Measurements from ENCODE around the gene CDH23. TPM values are rescaled to one million over a fixed set of nuclear protein-coding genes. Genes with fewer than 3 reads are reported as not detected.
A peak's percentile ranks its signal among the peaks of the same experiment; 100 is the strongest.

Gene CDH23
- total RNA-seq, 2 donors from 2014 or later = 1.7 to 11.2 TPM

DNA sequence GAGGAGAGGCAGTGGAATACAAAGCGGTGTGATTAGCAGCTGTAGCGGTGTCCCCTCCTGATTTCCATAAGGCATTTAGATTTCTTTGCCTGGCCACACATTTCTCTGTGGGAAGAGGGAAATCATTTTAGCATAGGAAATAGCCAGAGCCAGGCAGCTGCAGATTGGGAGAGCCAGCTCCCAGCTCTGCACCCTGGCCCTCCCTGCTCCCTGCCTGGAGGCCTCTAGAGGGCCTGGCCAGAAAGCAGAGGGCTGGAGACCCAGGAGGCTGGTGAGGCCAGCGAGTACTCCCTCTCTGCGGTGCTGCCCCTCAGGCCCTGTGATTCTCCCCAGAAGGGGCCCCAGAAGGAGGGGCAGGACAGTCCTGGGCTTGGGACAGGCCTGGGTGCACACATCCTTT, 237.2 kb downstream of the CDH23 start:
- DNase-seq (ENCODE audit: low spot score in 2 of 2) = no peak
- no peak for ATAC-seq
- Mint-ChIP-seq H3K9me3 (no peaks in the 10 kb centered on the region), H3K27ac (no peak overlapping the region), H3K36me3 (no peaks in the 10 kb centered on the region)

DNA sequence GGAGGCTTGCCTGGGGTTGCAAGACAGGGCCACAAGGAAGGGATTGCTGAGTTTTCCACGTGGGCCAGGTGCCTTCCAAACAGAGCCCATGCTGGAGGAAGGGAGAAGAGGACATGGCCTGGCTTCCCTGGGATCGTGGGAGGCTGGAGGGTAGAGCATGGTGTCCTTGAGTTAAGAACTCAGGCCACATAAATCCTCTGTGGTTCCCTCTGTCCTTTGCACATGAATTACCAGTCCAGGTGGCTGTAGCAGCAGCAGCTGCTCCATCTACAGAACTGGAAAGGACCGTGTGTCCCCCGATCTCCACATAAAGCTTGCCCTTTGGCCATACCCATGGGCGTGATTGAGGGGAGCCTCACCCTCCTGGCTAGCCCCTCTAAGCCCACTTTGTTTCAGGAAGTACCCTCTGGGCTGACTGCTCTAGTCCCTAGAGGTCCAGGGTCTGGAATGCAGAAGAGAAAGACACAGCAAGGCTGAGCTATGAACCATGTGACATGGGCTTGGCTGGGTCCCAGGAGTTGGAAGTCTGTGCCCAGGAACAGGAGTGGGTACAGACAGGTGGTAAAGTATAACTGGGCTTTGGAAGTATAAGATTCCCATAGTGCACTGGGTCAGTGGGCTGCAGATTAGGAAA, 237.9 kb downstream of the CDH23 start:
- ATAC-seq (no peak), DNase-seq (ENCODE audit: low spot score in 2 of 2) (no peak)
- no peaks in the 10 kb centered on the region for H3K36me3 Mint-ChIP-seq
- H3K9me3 Mint-ChIP-seq = no peaks in the 10 kb centered on the region
- no peak overlapping the region for H3K27ac Mint-ChIP-seq

DNA sequence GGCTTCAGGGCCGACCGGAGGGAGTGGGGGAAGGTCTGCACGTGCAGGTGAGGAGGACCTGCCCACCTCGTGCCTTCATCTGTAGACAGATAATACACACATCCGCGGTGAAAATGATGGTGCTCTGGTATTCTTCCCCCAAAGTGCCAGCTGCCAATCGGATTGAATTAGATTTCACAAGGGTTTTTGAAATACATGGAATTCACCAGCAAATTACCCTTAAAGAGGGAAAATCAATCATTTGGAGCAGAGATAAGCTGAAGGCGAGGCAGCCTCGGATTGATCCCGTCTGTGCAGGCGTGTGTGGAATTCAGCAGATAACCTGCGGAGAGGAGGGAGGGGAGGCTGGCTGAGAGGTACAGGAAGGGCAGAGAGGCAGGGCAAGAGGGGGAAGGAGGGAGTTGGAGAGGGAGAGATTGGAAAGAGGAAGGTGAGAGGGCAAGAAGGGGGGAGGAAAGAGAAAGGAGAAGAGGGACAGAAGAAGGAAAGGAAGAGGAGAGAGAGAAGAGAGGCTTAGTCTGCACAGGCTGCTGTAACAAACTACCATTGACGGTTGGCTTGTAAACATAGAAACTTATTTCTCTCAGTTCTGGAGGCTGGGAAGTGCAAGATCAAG, 238.6 kb downstream of the CDH23 start:
- ATAC-seq (no peak), DNase-seq (ENCODE audit: low spot score in 2 of 2) (no peak)
- Mint-ChIP-seq H3K27ac (peak overlapping the region in 1 of 2 donors; percentile 9), H3K36me3 (no peaks in the 10 kb centered on the region), H3K9me3 (no peaks in the 10 kb centered on the region)

DNA sequence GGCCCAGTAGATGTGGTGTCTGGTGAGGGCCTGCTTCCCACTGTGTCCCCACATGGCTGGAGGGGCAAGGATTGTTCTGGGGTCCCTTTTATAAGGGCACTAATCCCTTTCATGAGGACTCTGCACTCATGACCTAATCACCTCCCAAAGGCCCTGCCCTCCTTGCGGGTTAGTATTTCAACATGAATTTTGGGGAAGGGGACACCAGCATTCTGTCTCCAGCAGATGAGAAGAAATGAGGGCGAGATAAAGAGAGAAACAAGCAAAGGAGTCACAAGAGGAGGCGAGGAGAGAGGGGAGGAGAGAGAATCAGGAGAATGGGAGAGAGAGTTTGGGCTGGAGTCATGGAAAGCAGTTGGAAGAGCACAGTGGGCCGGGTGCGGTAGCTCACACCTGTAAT, 239.1 kb downstream of the CDH23 start:
- ATAC-seq = no peak
- Mint-ChIP-seq H3K27ac (no peak overlapping the region), H3K9me3 (no peaks in the 10 kb centered on the region)

DNA sequence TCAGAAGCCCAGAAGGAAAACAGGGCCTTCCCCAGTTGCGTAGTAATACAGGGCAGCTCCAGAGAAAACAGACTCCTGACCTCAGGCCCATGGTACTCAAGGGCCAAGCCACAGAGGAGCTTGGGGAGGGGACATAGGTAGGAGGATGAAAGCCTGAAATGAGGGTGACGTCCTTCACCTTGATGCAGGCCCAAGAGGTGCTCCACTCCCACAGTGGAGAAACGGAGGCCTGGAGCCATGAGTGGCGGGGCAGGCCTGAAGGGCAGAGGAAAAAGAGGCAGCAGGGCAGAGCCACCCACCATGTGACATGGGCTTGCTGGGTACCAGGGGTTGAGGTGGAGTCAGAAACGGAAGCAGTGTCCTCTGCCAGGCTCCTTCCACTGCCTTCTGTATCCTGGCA, 239.9 kb downstream of the CDH23 start:
- ATAC-seq (no peak), DNase-seq (ENCODE audit: low spot score in 2 of 2) (no peak)
- Mint-ChIP-seq H3K36me3 (no peaks in the 10 kb centered on the region), H3K9me3 (no peaks in the 10 kb centered on the region), H3K27ac (peak overlapping the region in 1 of 2 donors; percentile 38)

More for the DNA sequence above, 239.1 kb downstream of the CDH23 start:
- no peaks in the 10 kb centered on the region for H3K36me3 Mint-ChIP-seq
- DNase-seq (ENCODE audit: low spot score in 2 of 2) = no peak

DNA sequence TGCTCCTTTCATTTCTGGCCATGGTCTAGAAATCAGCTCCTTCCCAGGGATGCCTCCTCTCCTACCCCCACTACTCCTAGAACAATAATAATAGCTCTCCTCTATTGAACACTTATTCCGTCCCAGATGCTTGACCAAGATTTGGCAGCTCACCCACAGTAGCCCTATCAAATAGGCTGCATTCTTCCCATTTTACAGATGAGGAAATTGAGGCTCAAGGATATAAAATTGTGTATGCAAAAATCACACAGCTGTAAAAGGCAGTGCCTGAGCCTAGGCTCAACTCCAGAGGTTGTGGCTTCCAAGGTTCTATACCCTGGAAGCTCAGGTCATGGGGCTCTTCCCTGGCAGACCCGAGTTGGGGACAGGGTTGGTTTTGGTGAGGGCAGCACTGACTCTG, 240.6 kb downstream of the CDH23 start:
- ATAC-seq = no peak
- DNase-seq (ENCODE audit: low spot score in 2 of 2) = no peak
- H3K36me3 Mint-ChIP-seq = no peaks in the 10 kb centered on the region
- H3K9me3 Mint-ChIP-seq = no peaks in the 10 kb centered on the region
- no peak overlapping the region for H3K27ac Mint-ChIP-seq

DNA sequence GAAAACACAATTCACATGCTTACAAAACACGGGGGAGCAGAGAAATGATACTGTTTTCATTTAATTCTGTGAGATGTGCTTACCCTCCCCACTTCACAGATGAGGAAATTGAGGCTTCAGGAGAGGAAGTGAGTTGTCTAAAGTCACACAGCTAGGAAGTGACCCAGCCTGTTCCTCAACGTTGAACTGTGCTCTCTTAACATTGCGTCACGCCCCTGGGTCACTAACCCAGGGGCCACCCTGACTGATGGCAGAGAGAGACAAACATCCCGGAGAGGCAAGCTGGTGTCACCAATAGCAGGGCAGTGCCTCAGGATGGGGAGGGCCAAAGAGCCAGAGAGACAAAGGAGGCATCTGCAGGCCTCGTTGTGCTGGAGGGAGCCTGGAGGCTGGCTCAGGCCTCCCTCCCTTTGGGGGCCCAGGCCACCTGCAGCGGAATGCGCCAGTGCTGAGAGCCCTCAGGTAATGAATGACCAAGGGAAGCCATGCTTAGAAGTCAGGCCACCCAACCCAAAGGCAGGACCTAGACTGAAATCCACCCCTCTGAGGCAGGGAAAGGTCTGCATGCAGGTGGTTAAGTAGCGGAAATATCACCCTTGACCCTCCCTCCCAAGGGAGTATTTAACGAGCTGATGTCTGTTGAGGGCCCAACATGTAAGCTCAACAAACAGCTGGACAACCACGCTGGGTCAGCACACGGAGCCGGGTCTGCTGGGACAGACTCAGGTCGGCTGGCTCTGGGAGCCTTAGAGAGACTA, 241.5 kb downstream of the CDH23 start:
- Mint-ChIP-seq H3K27ac (no peak overlapping the region), H3K9me3 (no peaks in the 10 kb centered on the region), H3K36me3 (no peaks in the 10 kb centered on the region)
- ATAC-seq = no peak
- no peak for DNase-seq (ENCODE audit: low spot score in 2 of 2)

DNA sequence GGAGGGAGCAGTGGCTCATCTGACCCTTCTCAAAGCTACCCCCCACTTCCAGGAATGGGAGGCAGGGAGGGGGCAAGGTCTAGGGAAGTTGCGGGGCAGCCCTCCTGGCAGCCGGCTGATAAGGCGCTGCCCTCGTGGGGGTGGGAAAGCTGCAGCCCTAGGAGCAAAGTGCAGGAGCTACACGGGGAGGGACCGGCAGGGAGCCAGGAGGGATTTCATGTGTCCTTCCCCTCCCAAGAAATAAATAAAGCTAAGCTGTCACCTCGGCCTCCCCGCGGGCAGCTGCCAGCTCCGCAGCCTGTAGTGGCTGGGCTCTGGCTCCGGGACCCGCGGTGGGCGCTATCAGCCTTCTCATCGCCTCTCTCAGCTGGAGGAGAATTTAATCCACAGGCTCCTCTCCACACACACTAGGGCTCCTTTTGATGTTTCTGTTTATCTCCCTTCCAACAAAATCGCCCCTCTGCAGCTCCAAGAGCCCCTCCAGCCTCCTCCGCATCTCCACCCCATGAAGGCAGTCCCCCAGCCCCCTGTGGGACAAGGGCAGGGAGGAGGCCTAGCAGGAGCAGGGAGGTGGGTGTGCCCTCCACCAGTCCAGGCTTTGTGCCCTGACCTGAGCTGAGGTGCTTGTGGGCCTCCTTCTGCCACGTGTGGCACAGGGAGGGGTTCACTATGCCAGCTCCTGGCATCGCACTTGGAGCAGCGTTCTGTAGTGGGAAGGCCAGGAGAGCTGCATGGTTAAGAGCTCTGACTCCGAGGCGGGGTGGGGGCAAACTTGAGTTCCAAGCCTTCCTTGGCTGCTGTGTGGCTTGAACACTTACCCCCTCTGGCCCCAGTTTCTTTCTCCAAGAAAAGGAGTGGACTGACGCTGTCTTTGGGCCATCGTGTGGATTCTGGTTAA, 242.4 kb downstream of the CDH23 start:
- Mint-ChIP-seq H3K27ac (no peak overlapping the region), H3K9me3 (no peaks in the 10 kb centered on the region), H3K36me3 (no peaks in the 10 kb centered on the region)
- no peak for DNase-seq (ENCODE audit: low spot score in 2 of 2)
- ATAC-seq = no peak

DNA sequence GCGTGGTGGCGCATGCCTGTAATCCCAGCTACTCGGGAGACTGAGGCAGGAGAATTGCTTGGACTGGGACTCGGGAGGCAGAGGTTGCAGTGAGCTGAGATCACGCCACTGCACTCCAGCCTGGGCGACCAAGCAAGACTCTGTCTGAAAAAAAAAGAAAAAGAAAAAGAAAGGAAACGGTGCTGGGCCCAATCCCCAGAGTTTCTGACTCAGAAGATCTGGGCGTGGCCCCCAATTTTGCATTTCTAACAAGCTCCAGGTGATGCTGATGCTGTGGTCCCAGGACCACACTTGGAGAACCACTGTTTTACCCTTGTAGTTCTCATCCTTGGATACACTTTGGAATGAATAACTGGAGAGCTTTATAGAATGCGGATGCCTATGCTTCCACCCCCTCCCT, 243.9 kb downstream of the CDH23 start:
- no peak overlapping the region for H3K27ac Mint-ChIP-seq
- DNase-seq (ENCODE audit: low spot score in 2 of 2) (no peak), ATAC-seq (no peak)
- H3K9me3 Mint-ChIP-seq = no peaks in the 10 kb centered on the region
- no peaks in the 10 kb centered on the region for H3K36me3 Mint-ChIP-seq

DNA sequence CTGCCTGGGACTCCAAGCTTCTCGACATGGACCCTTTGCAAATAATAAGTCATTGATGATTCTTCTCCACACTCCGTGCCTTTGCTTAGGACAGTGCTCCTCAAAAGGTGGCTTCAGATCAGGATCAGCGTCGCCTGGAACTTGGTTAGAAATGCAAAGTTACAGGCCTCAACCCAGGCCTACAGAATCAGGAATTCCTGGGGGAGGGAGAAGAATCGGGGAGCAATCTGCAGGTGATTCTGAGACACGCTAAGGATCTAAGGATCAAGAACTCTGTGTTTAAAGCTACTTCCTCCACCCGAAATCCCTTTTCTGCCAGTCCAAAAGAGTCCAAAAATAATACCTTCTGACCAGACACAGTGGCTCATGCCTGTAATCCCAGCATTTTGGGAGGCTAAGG, 244.7 kb downstream of the CDH23 start:
- Mint-ChIP-seq H3K27ac (no peak overlapping the region), H3K36me3 (no peaks in the 10 kb centered on the region), H3K9me3 (no peaks in the 10 kb centered on the region)
- no peak for DNase-seq (ENCODE audit: low spot score in 2 of 2)
- ATAC-seq = no peak

DNA sequence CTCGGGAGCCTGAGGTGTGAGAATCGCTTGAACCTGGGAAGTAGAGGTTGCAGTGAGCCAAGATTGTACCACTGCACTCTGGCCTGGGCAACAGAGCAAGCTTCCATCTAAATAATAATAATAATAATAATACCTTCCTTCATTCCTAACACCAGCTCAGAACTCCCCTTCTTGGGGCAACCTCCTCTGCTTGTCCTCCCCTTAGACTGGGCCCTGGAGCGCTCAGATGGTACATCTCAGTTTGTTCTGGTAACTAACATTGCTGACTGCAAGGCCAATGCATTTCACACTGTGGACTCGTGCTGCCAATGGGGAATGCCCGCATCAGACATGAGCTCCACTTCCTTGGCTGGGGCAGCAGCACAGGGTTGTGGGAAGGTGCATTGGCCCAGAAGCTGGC, 245.3 kb downstream of the CDH23 start:
- no peak for DNase-seq (ENCODE audit: low spot score in 2 of 2)
- H3K27ac Mint-ChIP-seq = peak overlapping the region in 1 of 2 donors; percentile 14
- H3K36me3 Mint-ChIP-seq = no peaks in the 10 kb centered on the region

GRCh38 chr10:71643904-71644303, 247.2 kb downstream of the CDH23 start:
- H3K36me3 Mint-ChIP-seq = no peaks in the 10 kb centered on the region
- H3K9me3 Mint-ChIP-seq = no peaks in the 10 kb centered on the region
- H3K27ac Mint-ChIP-seq = no peak overlapping the region

More for the DNA sequence above, 245.3 kb downstream of the CDH23 start:
- no peak for ATAC-seq
- H3K9me3 Mint-ChIP-seq = no peaks in the 10 kb centered on the region

GRCh38 chr10:71644307-71645180, 247.8 kb downstream of the CDH23 start:
- H3K36me3 Mint-ChIP-seq = no peaks in the 10 kb centered on the region
- DNase-seq (ENCODE audit: low spot score in 2 of 2) = peak in 1 of 2 donors; percentile 72

More at GRCh38 chr10:71643904-71644303, 247.2 kb downstream of the CDH23 start:
- no peak for DNase-seq (ENCODE audit: low spot score in 2 of 2)
- ATAC-seq = no peak

GRCh38 chr10:71645185-71645584, 248.5 kb downstream of the CDH23 start:
- DNase-seq (ENCODE audit: low spot score in 2 of 2) = no peak
- no peak for ATAC-seq
- no peaks in the 10 kb centered on the region for H3K36me3 Mint-ChIP-seq

More at GRCh38 chr10:71644307-71645180, 247.8 kb downstream of the CDH23 start:
- peak in 1 of 2 donors; percentile 96 for ATAC-seq
- Mint-ChIP-seq H3K27ac (no peak overlapping the region), H3K9me3 (no peaks in the 10 kb centered on the region)

GRCh38 chr10:71646037-71646436, 249.3 kb downstream of the CDH23 start:
- DNase-seq (ENCODE audit: low spot score in 2 of 2) (no peak), ATAC-seq (no peak)
- Mint-ChIP-seq H3K9me3 (no peaks in the 10 kb centered on the region), H3K36me3 (no peaks in the 10 kb centered on the region), H3K27ac (no peak overlapping the region)

More at GRCh38 chr10:71645185-71645584, 248.5 kb downstream of the CDH23 start:
- no peak overlapping the region for H3K27ac Mint-ChIP-seq
- H3K9me3 Mint-ChIP-seq = no peaks in the 10 kb centered on the region
